ENCODE measurements around the gene MYO1B. TPM values are rescaled to one million over a fixed set of nuclear protein-coding genes. Genes with fewer than 3 reads are reported as not detected.

Gene MYO1B
- total and polyA plus RNA-seq, 2 of the 4 experiments (the other 2 are of a cell fraction), result 57.2 to 116 TPM

GRCh38 chr2:191225126-191225525 is 20.1 kb upstream of the MYO1B start:
- no CpG with 5 or more reads among the region's 1 CpG for WGBS, 2 experiments (ENCODE audit: extremely low coverage in 2 of 2, insufficient read length in 1 of 2)
- dilution Hi-C loops (cut with HindIII; ENCODE audit: low sequenced_read_pairs, unreplicated experiment), result no loop called here
- H3K23ac ChIP-seq (ENCODE audit: low read depth, low read length), result no peak overlapping the region
- no peak overlapping the region for H4K8ac ChIP-seq (ENCODE audit: low read depth in 2 of 2, low read length in 2 of 2)
- H4K20me1 ChIP-seq (ENCODE audit: insufficient read depth, low read length), result no peaks in the 10 kb centered on the region
- ChIA-PET CTCF (interaction anchor here (1.2 kb wide), 1 partner anchor 15 kb away, joined by 3 read pairs; no protein-coding TSS in a partner anchor), POLR2A (ENCODE audit: unreplicated experiment) (no interaction called here)
- H3K9me1 ChIP-seq (ENCODE audit: insufficient read depth, low read length), result peaks cover 3% of the 10 kb centered on the region; the same call in 1 of the 2 replicates
- in situ Hi-C loops (cut with MboI; ENCODE audit: low sequenced_read_pairs), result no loop called here
- no peak overlapping the region for H3K4me3 ChIP-seq (ENCODE audit: insufficient read depth, low read depth, low read length)
- no peaks in the 10 kb centered on the region for H3K9me3 ChIP-seq (ENCODE audit: control insufficient read depth, insufficient read depth, low read length)
- H2BK5ac ChIP-seq (ENCODE audit: low read depth, low read length, poor library complexity, severe bottlenecking), result no peak overlapping the region
- H3K27ac ChIP-seq (ENCODE audit: insufficient read depth, low read length), result no peak overlapping the region
- H2AK5ac ChIP-seq (ENCODE audit: low read depth, low read length), result no peak overlapping the region
- H2BK20ac ChIP-seq (ENCODE audit: low read depth, low read length), result no peak overlapping the region
- H2AFZ ChIP-seq (replicated peaks; ENCODE audit: low read length, poor library complexity), result no peak overlapping the region
- no TSS peak for BruUV-seq (replicated peaks)
- TF ChIP-seq MXI1 (IDR thresholded peaks at IDR 0.05; ENCODE audit: borderline replicate concordance, low read depth, low read length), result no peak
- TF ChIP-seq CEBPB (IDR thresholded peaks at IDR 0.05; ENCODE audit: low read depth, low read length), result no peak
- no peak for TF ChIP-seq NFE2L2 (IDR thresholded peaks at IDR 0.05; ENCODE audit: low read depth, low read length)
- no peak for TF ChIP-seq CTCF (conservative IDR thresholded peaks at IDR 0.05; ENCODE audit: low read depth, low read length)
- TF ChIP-seq CHD1 (IDR thresholded peaks at IDR 0.05; ENCODE audit: low read depth, low read length), result no peak
- TF ChIP-seq RFX5 (IDR thresholded peaks at IDR 0.05; ENCODE audit: low read depth, low read length), result no peak
- no peak for TF ChIP-seq MAZ (IDR thresholded peaks at IDR 0.05; ENCODE audit: borderline replicate concordance, low read depth, low read length)
- no peak for TF ChIP-seq BHLHE40 (IDR thresholded peaks at IDR 0.05; ENCODE audit: low read depth, low read length)
- H2AK9ac ChIP-seq (replicated peaks; ENCODE audit: low read depth, low read length, poor library complexity), result no peak overlapping the region
- no peak overlapping the region for H4K91ac ChIP-seq (ENCODE audit: insufficient read depth, low read depth, low read length)
- H3K4me2 ChIP-seq (ENCODE audit: low read depth, low read length), result no peak overlapping the region
- no peak overlapping the region for H3K14ac ChIP-seq (replicated peaks; ENCODE audit: low read depth, low read length)
- no peak overlapping the region for H3K9ac ChIP-seq (ENCODE audit: low read depth, low read length)
- ATAC-seq (ENCODE audit: low read depth) (no peak), DNase-seq (no peak)
- no peak overlapping the region for H3K4ac ChIP-seq (ENCODE audit: low read depth, low read length)
- peaks cover 0 to under 1% of the 10 kb centered on the region in 2 experiments; a peak in 1 of 4 replicates for H3K79me1 ChIP-seq (ENCODE audit: low read depth in 1 of 2, low read length in 2 of 2)
- no peak overlapping the region for H3K56ac ChIP-seq (ENCODE audit: extremely low read depth, insufficient read depth, low read length)
- no peak overlapping the region for H4K5ac ChIP-seq (ENCODE audit: low read depth, low read length)
- H3K36me3 ChIP-seq (ENCODE audit: control insufficient read depth, insufficient read depth, low read length), result no peaks in the 10 kb centered on the region
- H3K4me1 ChIP-seq (ENCODE audit: control insufficient read depth, insufficient read depth, low read length), result peaks cover 4% of the 10 kb centered on the region
- no peak overlapping the region for H2BK15ac ChIP-seq (ENCODE audit: low read depth, low read length)
- intact Hi-C loops (cut with micrococcal nuclease), result no loop called here
- no peak overlapping the region for H2BK120ac ChIP-seq (ENCODE audit: low read depth, low read length)
- no peak overlapping the region for H3K18ac ChIP-seq (ENCODE audit: low read depth, low read length)
- no peaks in the 10 kb centered on the region for H3K27me3 ChIP-seq (ENCODE audit: control insufficient read depth, insufficient read depth, low read length)

Data from IMR-90 (cell line).